NCI-H2107 treated with DMSO at 0.1 percent for 48 hours (cell line): ENCODE data around the gene CMIP.
"Not testable (repeated sequence)": the region's sequence is repeated elsewhere in the genome, so short reads cannot be mapped to it uniquely, and the experiment has no call there.

Experiments
- DNase-seq: peaks from one replicate; lab custom pipeline; 2025; ENCODE audit not compliant: unreplicated experiment; lab: John Stamatoyannopoulos, UW

CMIP gene

GRCh38 chr16:81577272-81577671 lies 132.7 kb downstream of the CMIP start:
- not testable (repeated sequence) for DNase-seq

- no peak for DNase-seq
These were observed 133.5 kb downstream of the CMIP start for GRCh38 chr16:81578076-81578475.

- DNase-seq = no peak
These were observed 134.2 kb downstream of the CMIP start for GRCh38 chr16:81578636-81579413.

- no peak for DNase-seq
These were observed 136.5 kb downstream of the CMIP start for GRCh38 chr16:81581107-81581506.

- DNase-seq = no peak
These were observed 138.2 kb downstream of the CMIP start for GRCh38 chr16:81582655-81583441.

GRCh38 chr16:81583893-81584631 lies 139.5 kb downstream of the CMIP start:
- DNase-seq = no peak

- no peak for DNase-seq
These were observed 141.2 kb downstream of the CMIP start for GRCh38 chr16:81585785-81586184.

GRCh38 chr16:81586417-81586816 lies 141.8 kb downstream of the CMIP start:
- DNase-seq = no peak

- no peak for DNase-seq
These were observed 142.5 kb downstream of the CMIP start for GRCh38 chr16:81586977-81587625.

- no peak for DNase-seq
These were observed 143.1 kb downstream of the CMIP start for GRCh38 chr16:81587626-81588160.

GRCh38 chr16:81588326-81589081 lies 143.9 kb downstream of the CMIP start:
- no peak for DNase-seq

GRCh38 chr16:81589975-81590650 lies 145.5 kb downstream of the CMIP start:
- no peak for DNase-seq

- DNase-seq = peak; percentile 50
These were observed 146.3 kb downstream of the CMIP start for GRCh38 chr16:81590714-81591544.

- DNase-seq = no peak
These were observed 146.9 kb downstream of the CMIP start for GRCh38 chr16:81591545-81591870.

- DNase-seq = no peak
These were observed 147.8 kb downstream of the CMIP start for GRCh38 chr16:81592353-81592866.

GRCh38 chr16:81593481-81593880 lies 148.9 kb downstream of the CMIP start:
- peak; percentile 92 for DNase-seq

- DNase-seq = no peak
These were observed 151.2 kb downstream of the CMIP start for GRCh38 chr16:81595629-81596292.

- no peak for DNase-seq
These were observed 152.6 kb downstream of the CMIP start for GRCh38 chr16:81597079-81597658.
